Esophagus squamous epithelium (tissue), 5 donors: Measurements from ENCODE around the gene AADAT. TPM values are rescaled to one million over a fixed set of nuclear protein-coding genes. Genes with fewer than 3 reads are reported as not detected.
A peak's percentile ranks its signal among the peaks of the same experiment; 100 is the strongest.

Experiments
- DNase-seq: peaks from one replicate; lab custom pipeline; 2025; lab: John Stamatoyannopoulos, UW
- H3K27ac ChIP-seq, 4 donors: fragments of 200-600 bp; sonication (generic); one replicate each; pipeline ENCODE4 v1.5.1; 2016 to 2019; ENCODE audit warnings: mild to moderate bottlenecking in 1 of 4
- H3K27me3 ChIP-seq, 4 donors: fragments of 200-600 bp; sonication (generic); 1 replicate in 3 of 4; 2 replicates in 1 of 4; pipeline versions ENCODE4 v1.5.1 to v1.6.0; 2017 to 2021; ENCODE audit warnings: antibody characterized with exemption in 1 of 4
- H3K36me3 ChIP-seq, 3 donors: fragments of 200-600 bp; sonication (generic); one replicate each; pipeline ENCODE4 v1.5.1; 2016 to 2019
- H3K4me1 ChIP-seq, 3 donors: fragments of 200-600 bp; sonication (generic); one replicate each; pipeline ENCODE4 v1.5.1; 2017 to 2019
- H3K4me3 ChIP-seq, 4 donors: fragments of 200-600 bp; sonication (generic); 1 replicate in 3 of 4; 2 replicates in 1 of 4; pipeline ENCODE4 v1.5.1; 2016 to 2019; ENCODE audit warnings: mild to moderate bottlenecking in 2 of 4, moderate library complexity in 1 of 4
- H3K9me3 ChIP-seq, 3 donors: fragments of 200-600 bp; sonication (generic); one replicate each; pipeline ENCODE4 v1.5.1; 2016 to 2019
- CTCF ChIP-seq, 6 experiments: fragments of 450-650 bp in 4 of 6; fragments of 200-600 bp in 2 of 6; sonication (generic) in 2 of 6; IDR thresholded peaks; one replicate each; pipeline ENCODE4 v1.5.1; 2016 to 2019; ENCODE audit warnings: antibody characterized with exemption in 6 of 6, mild to moderate bottlenecking in 4 of 6, moderate library complexity in 4 of 6
- POLR2A ChIP-seq, 4 donors: fragments of 450-650 bp; IDR thresholded peaks; one replicate each; pipeline ENCODE4 v1.6.1; 2017; ENCODE audit warnings: antibody characterized with exemption in 4 of 4, mild to moderate bottlenecking in 4 of 4, moderate library complexity in 3 of 4
- WGBS, 2 donors: methylation state at CpG; one replicate each; pipeline ENCODE4 v1.1.5; 2018; 5-methylcytosine and 5-hydroxymethylcytosine counted together
- intact Hi-C: fragments of 100-400 bp; cut with DNase I; formaldehyde crosslinking; loops from one replicate; pipeline ENCODE4 v1.15.0; 2022
- total RNA-seq, 4 donors: library from RNA; depleted of rRNA; stranded (reverse); fragments of >200 nt; gene quantifications; one replicate each; pipeline ENCODE4 v1.1.0, GENCODE V29; 2016
- donor health status: DM: yes; HTN: yes; CAD: no.

Gene AADAT
- total RNA-seq, 4 donors from 2014 or later, result 1.1 to 4.4 (median 2.2) TPM

GRCh38 chr4:170090352-170091052 lies 746 bp upstream of the AADAT start:
- 12 to 13% methylated on average over 9 of the region's 9 CpGs for WGBS, 2 donors
- Histone ChIP-seq H3K27me3 (peaks cover 0 to 14% (median 0%) of the 10 kb centered on the region in 4 donors), H3K36me3 (peaks cover 0 to 12% (median 0%) of the 10 kb centered on the region in 3 donors), H3K4me1 (peaks cover 0 to 35% (median 3%) of the 10 kb centered on the region in 3 donors), H3K4me3 (peak overlapping the region; percentile 52 to 78 (median 59)), H3K9me3 (no peaks in the 10 kb centered on the region), H3K27ac (peak overlapping the region in 2 of 4 donors; percentile 12 to 57)
- no peak for DNase-seq
- TF ChIP-seq POLR2A (IDR thresholded peaks at IDR 0.05), result no peak
- no peak for TF ChIP-seq CTCF (IDR thresholded peaks at IDR 0.05)
- intact Hi-C loops, result no loop called here

- Histone ChIP-seq H3K9me3 (no peaks in the 10 kb centered on the region), H3K36me3 (peaks cover 0 to 18% (median 0%) of the 10 kb centered on the region in 3 donors), H3K27me3 (peaks cover 0 to 14% (median 0%) of the 10 kb centered on the region in 4 donors), H3K4me1 (peaks cover 0 to 35% (median 3%) of the 10 kb centered on the region in 3 donors), H3K4me3 (peak overlapping the region; percentile 52 to 78 (median 59)), H3K27ac (peak overlapping the region; percentile 12 to 72 (median 55))
- no peak for DNase-seq
- WGBS, 2 donors, result 0% methylated on average over 7 of the region's 18 CpGs
- intact Hi-C loops, result no loop called here
- TF ChIP-seq POLR2A (IDR thresholded peaks at IDR 0.05) (no peak), CTCF (IDR thresholded peaks at IDR 0.05) (no peak)
Observed at GRCh38 chr4:170089274-170089667, 485 bp downstream of the AADAT start.

- Histone ChIP-seq H3K4me1 (peaks cover 0 to 35% (median 3%) of the 10 kb centered on the region in 3 donors), H3K36me3 (peaks cover 0 to 23% (median 0%) of the 10 kb centered on the region in 3 donors), H3K27me3 (peaks cover 0 to 14% (median 0%) of the 10 kb centered on the region in 4 donors), H3K4me3 (peak overlapping the region in 3 of 4 donors; percentile 55 to 78 (median 63)), H3K9me3 (no peaks in the 10 kb centered on the region), H3K27ac (no peak overlapping the region)
- intact Hi-C loops, result no loop called here
- no peak for DNase-seq
- WGBS, 2 donors, result 55 to 92% methylated on average over 2 of the region's 2 CpGs
- TF ChIP-seq POLR2A (IDR thresholded peaks at IDR 0.05), result no peak
- TF ChIP-seq CTCF (IDR thresholded peaks at IDR 0.05), result no peak
Observed at GRCh38 chr4:170088716-170089115, 1.0 kb downstream of the AADAT start.

- Histone ChIP-seq H3K9me3 (no peaks in the 10 kb centered on the region), H3K4me1 (peaks cover 0 to 24% (median 0%) of the 10 kb centered on the region in 3 donors), H3K36me3 (peaks cover 0 to 27% (median 0%) of the 10 kb centered on the region in 3 donors), H3K4me3 (no peak overlapping the region), H3K27me3 (peaks cover 0 to 14% (median 0%) of the 10 kb centered on the region in 4 donors), H3K27ac (no peak overlapping the region)
- 33 to 36% methylated on average over 4 of the region's 4 CpGs for WGBS, 2 donors
- TF ChIP-seq CTCF (IDR thresholded peaks at IDR 0.05), result no peak
- TF ChIP-seq POLR2A (IDR thresholded peaks at IDR 0.05), result no peak
- no peak for DNase-seq
- intact Hi-C loops, result no loop called here
Observed at GRCh38 chr4:170087163-170087700, 2.5 kb downstream of the AADAT start.

GRCh38 chr4:170083541-170083940 lies 6.2 kb downstream of the AADAT start:
- no peak overlapping the region for H3K4me3 ChIP-seq
- no peak overlapping the region for H3K27ac ChIP-seq
- TF ChIP-seq CTCF (IDR thresholded peaks at IDR 0.05), result no peak
- TF ChIP-seq POLR2A (IDR thresholded peaks at IDR 0.05), result no peak
- DNase-seq, result no peak
- WGBS, 2 donors, result 59 to 64% methylated on average over 2 of the region's 2 CpGs
- H3K27me3 ChIP-seq, result no peaks in the 10 kb centered on the region
- intact Hi-C loops, result no loop called here
- peaks cover 0 to 2% (median 0%) of the 10 kb centered on the region in 3 donors for H3K4me1 ChIP-seq
- H3K9me3 ChIP-seq, result no peaks in the 10 kb centered on the region
- peaks cover 0 to 33% (median 0%) of the 10 kb centered on the region in 3 donors for H3K36me3 ChIP-seq
